ENCODE results near the gene CETN1. TPM values are rescaled to one million over a fixed set of nuclear protein-coding genes. Genes with fewer than 3 reads are reported as not detected.
A peak's percentile ranks its signal among the peaks of the same experiment; 100 is the strongest.

CETN1 gene
- total and polyA plus RNA-seq, 2 of the 13 experiments (the other 11 are each of a cell fraction or from before 2014, with no cell fraction given): not detected

GRCh38 chr18:572091-572830, 7.9 kb upstream of the CETN1 start (continued):
- no peak for TF ChIP-seq PRDM10 (CRISPR knock-in tag; IDR thresholded peaks at IDR 0.05; ENCODE audit: low read depth)
- no peak for TF ChIP-seq AHDC1 (CRISPR knock-in tag; IDR thresholded peaks at IDR 0.05; ENCODE audit: borderline replicate concordance)
- no peak for TF ChIP-seq TSC22D2 (CRISPR knock-in tag; IDR thresholded peaks at IDR 0.05; ENCODE audit: borderline replicate concordance)
- no peak for TF ChIP-seq TRAFD1 (CRISPR knock-in tag; IDR thresholded peaks at IDR 0.05; ENCODE audit: borderline replicate concordance)
- no peak for TF ChIP-seq SMYD3 (CRISPR knock-in tag; IDR thresholded peaks at IDR 0.05)
- peak; percentile 11; the same call in 1 of the 2 replicates for TF ChIP-seq SPEN (CRISPR knock-in tag; IDR thresholded peaks at IDR 0.05; ENCODE audit: low read depth)
- no peak for TF ChIP-seq TAF15 (IDR thresholded peaks at IDR 0.05; ENCODE audit: low read depth, low read length, poor library complexity, severe bottlenecking)
- peak; percentile 36; the same call in 1 of the 2 replicates for TF ChIP-seq ZNF264 (CRISPR knock-in tag; IDR thresholded peaks at IDR 0.05)
- TF ChIP-seq MIXL1 (CRISPR knock-in tag; IDR thresholded peaks at IDR 0.05): no peak
- TF ChIP-seq ZBTB3 (CRISPR knock-in tag; IDR thresholded peaks at IDR 0.05; ENCODE audit: borderline replicate concordance, low read depth): no peak
- TF ChIP-seq NFAT5 (CRISPR knock-in tag; IDR thresholded peaks at IDR 0.05): no peak

Measured in HepG2 (cell line).